HCT116 (cell line): Measurements from ENCODE around the gene PIEZO2. TPM values are rescaled to one million over a fixed set of nuclear protein-coding genes. Genes with fewer than 3 reads are reported as not detected.

ENCODE experiments used
- ATAC-seq: fragments of 200-7000 bp; cut with Tn5 transposase; 2 replicates; pipeline ENCODE4 v1.9.1; 2020; ENCODE audit warnings: mild to moderate bottlenecking, moderate library complexity
- BruUV-seq: library from RNA; stranded (reverse); fragments of 400-500 nt; replicated peaks from 2 replicates; lab custom pipeline; 2021; lab: Mats Ljungman, UMichigan
- CTCF ChIA-PET: fragments of 300-600 bp; sonication (Branson Sonifier 250); formaldehyde crosslinking; loops from one replicate; lab custom pipeline; 2021; ENCODE audit warnings: antibody characterized with exemption; lab: Charles Lee
- POLR2A ChIA-PET: fragments of 300-600, 350-600 bp; sonication (Branson Sonifier 250); formaldehyde crosslinking; loops from one replicate; lab custom pipeline; 2021; ENCODE audit warnings: antibody characterized with exemption; lab: Charles Lee
- RAD21 ChIA-PET, 2 experiments: fragments of 300-600 bp; sonication (Branson Sonifier 250); formaldehyde crosslinking; loops; one replicate each; lab custom pipeline; 2023; ENCODE audit warnings: low total read pairs in 2 of 2; ENCODE audit not compliant: uncharacterized antibody in 2 of 2, unreplicated experiment in 2 of 2, low non-redundant PET in 1 of 2; lab: Charles Lee
- DNase-seq: peaks from one replicate; pipeline ENCODE4 v3.0.0-alpha.2; 2010; ENCODE audit warnings: low read depth, low spot score
- H2AFZ ChIP-seq: fragments of 200-600 bp; shearing (Covaris generic), sonication (generic); 2 replicates; pipeline ENCODE4 v1.6.1; 2017; ENCODE audit warnings: low read depth, mixed run types, mixed read lengths, antibody characterized with exemption, low read length; ENCODE audit not compliant: poor library complexity, severe bottlenecking
- H3K27ac ChIP-seq: 2 replicates; pipeline ENCODE4 v1.5.1; 2012; ENCODE audit warnings: low read depth, low read length
- H3K27me3 ChIP-seq: fragments of 200-600 bp; sonication (generic); 2 replicates; pipeline ENCODE4 v1.6.1; 2016; ENCODE audit warnings: mixed run types, low read length, mixed read lengths; ENCODE audit not compliant: insufficient read depth
- H3K36me3 ChIP-seq, 2 experiments: fragments of 200-500 bp in 1 of 2; fragments of 200-600 bp in 1 of 2; sonication (Bioruptor generic) in 1 of 2; sonication (generic) in 1 of 2; 2 replicates each; pipeline versions ENCODE4 v1.5.1 to v1.6.1; 2014 to 2016; ENCODE audit warnings: low read length in 2 of 2, inconsistent platforms in 1 of 2, mixed read lengths in 1 of 2, mixed run types in 1 of 2; ENCODE audit not compliant: insufficient read depth in 2 of 2, control insufficient read depth in 1 of 2
- H3K4me1 ChIP-seq, 2 experiments: fragments of 200-600 bp in 1 of 2; sonication (generic) in 1 of 2; 2 replicates each; pipeline versions ENCODE4 v1.5.1 to v1.6.1; 2012 to 2017; ENCODE audit warnings: low read length in 2 of 2, inconsistent platforms in 1 of 2, mild to moderate bottlenecking in 1 of 2, mixed read lengths in 1 of 2, mixed run types in 1 of 2, moderate library complexity in 1 of 2; ENCODE audit not compliant: insufficient read depth in 2 of 2, control insufficient read depth in 1 of 2
- H3K4me2 ChIP-seq: fragments of 200-600 bp; sonication (generic); 2 replicates; pipeline ENCODE4 v1.6.1; 2017; ENCODE audit warnings: mixed run types, low read length, mixed read lengths
- H3K4me3 ChIP-seq, 2 experiments: fragments of 200-600 bp in 1 of 2; sonication (generic) in 1 of 2; replicated peaks in 1 of 2; 2 replicates each; pipeline ENCODE4 v1.5.1; 2011 to 2016; ENCODE audit warnings: low read length in 2 of 2, control low read depth in 1 of 2, low read depth in 1 of 2, mild to moderate bottlenecking in 1 of 2, mixed read lengths in 1 of 2, mixed run types in 1 of 2
- H3K79me2 ChIP-seq: fragments of 200-600 bp; sonication (generic); 2 replicates; pipeline ENCODE4 v1.6.1; 2017; ENCODE audit warnings: mild to moderate bottlenecking, mixed run types, low read length, moderate library complexity, mixed read lengths; ENCODE audit not compliant: insufficient read depth
- H3K9ac ChIP-seq: fragments of 200-600 bp; sonication (generic); 2 replicates; pipeline ENCODE4 v1.6.1; 2016; ENCODE audit warnings: low read length, mixed read lengths
- H3K9me2 ChIP-seq: fragments of 200-600 bp; sonication (generic), shearing (Covaris generic); 2 replicates; pipeline ENCODE4 v1.6.1; 2017; ENCODE audit warnings: mixed run types, mild to moderate bottlenecking, moderate library complexity; ENCODE audit not compliant: insufficient read depth
- H3K9me3 ChIP-seq, 2 experiments: fragments of 200-500 bp in 1 of 2; fragments of 200-600 bp in 1 of 2; sonication (Bioruptor generic) in 1 of 2; sonication (generic) in 1 of 2; 2 replicates each; pipeline ENCODE4 v1.6.1; 2014 to 2017; ENCODE audit warnings: low read length in 2 of 2, mixed read lengths in 2 of 2, inconsistent platforms in 1 of 2, low read depth in 1 of 2, mild to moderate bottlenecking in 1 of 2, mixed run types in 1 of 2, moderate library complexity in 1 of 2; ENCODE audit not compliant: control insufficient read depth in 1 of 2, insufficient read depth in 1 of 2
- H4K20me1 ChIP-seq: fragments of 200-600 bp; sonication (generic), shearing (Covaris generic); 2 replicates; pipeline ENCODE4 v1.6.1; 2017; ENCODE audit warnings: mixed run types, mild to moderate bottlenecking, moderate library complexity; ENCODE audit not compliant: insufficient read depth
- CBX3 ChIP-seq: IDR thresholded peaks from 2 replicates; pipeline ENCODE4 v1.6.1; 2012; ENCODE audit warnings: low read depth
- CEBPB ChIP-seq: IDR thresholded peaks from 2 replicates; pipeline ENCODE4 v1.6.1; 2012; ENCODE audit warnings: low read depth
- EGR1 ChIP-seq: IDR thresholded peaks from 2 replicates; pipeline ENCODE4 v1.6.1; 2012; ENCODE audit warnings: low read depth
- ELF1 ChIP-seq: IDR thresholded peaks from 2 replicates; pipeline ENCODE4 v1.6.1; 2012; ENCODE audit warnings: low read depth, borderline replicate concordance
- SIN3A ChIP-seq: IDR thresholded peaks from 2 replicates; pipeline ENCODE4 v1.6.1; 2012; ENCODE audit warnings: low read depth
- ZFX ChIP-seq: fragments of 450-650 bp; IDR thresholded peaks from 2 replicates; pipeline ENCODE4 v1.6.1; 2017
- intact Hi-C: fragments of 100-400 bp; cut with micrococcal nuclease; formaldehyde crosslinking; loops from 2 replicates; pipeline ENCODE4 v1.10.0; 2022
- total RNA-seq: library from RNA; stranded (reverse); gene quantifications from one replicate; pipeline ENCODE4 v1.2.1, GENCODE V29; 2021; ENCODE audit not compliant: unreplicated experiment
- TF ChIP-seq, protein P1 (sequence below): IDR thresholded peaks from 2 replicates; pipeline ENCODE4 v1.6.1; 2012
- TF ChIP-seq, protein P2 (sequence below): IDR thresholded peaks from 2 replicates; pipeline ENCODE4 v1.6.1; 2011; ENCODE audit warnings: mild to moderate bottlenecking, low read length, moderate library complexity; ENCODE audit not compliant: insufficient replicate concordance; ENCODE audit errors: extremely low read depth
- TF ChIP-seq, protein P3 (sequence below), 3 experiments: fragments of 200-600 bp in 1 of 3; sonication (generic) in 1 of 3; IDR thresholded peaks in 2 of 3; conservative IDR thresholded peaks in 1 of 3; 2 replicates each; pipeline ENCODE4 v1.5.1; 2012 to 2017; ENCODE audit warnings: low read depth in 2 of 3, low read length in 2 of 3, antibody characterized with exemption in 1 of 3, borderline replicate concordance in 1 of 3, control low read depth in 1 of 3, mild to moderate bottlenecking in 1 of 3, mixed read lengths in 1 of 3, mixed run types in 1 of 3, moderate library complexity in 1 of 3; ENCODE audit not compliant: insufficient read depth in 1 of 3

The PIEZO2 gene
- total RNA-seq, 1 experiment from 2014 or later, result 0.34 TPM

DNA sequence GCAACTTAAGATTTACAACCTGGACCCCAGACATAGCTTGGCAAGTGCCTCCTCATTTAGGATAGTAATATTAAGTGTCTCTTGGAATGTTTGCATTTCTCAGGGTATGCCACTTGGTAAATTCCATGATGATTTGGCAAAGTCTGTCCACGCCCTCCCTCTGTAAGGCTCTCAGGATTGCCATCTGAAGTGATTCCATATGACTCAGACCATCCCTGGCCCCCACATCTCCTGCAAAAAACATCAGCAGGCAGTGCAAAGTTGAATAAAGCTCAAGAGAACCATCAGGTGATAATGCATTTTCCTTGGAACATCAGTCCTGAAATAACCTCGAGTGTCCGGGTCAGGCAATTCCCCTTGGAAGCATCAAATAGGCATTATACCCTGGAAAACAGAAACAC, 27.1 kb upstream of the PIEZO2 start:
- intact Hi-C loops, result no loop called here
- TF ChIP-seq ZFX, result no peak
- TF ChIP-seq, protein P1, sequence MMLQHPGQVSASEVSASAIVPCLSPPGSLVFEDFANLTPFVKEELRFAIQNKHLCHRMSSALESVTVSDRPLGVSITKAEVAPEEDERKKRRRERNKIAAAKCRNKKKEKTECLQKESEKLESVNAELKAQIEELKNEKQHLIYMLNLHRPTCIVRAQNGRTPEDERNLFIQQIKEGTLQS, result no peak
- TF ChIP-seq, protein P2, sequence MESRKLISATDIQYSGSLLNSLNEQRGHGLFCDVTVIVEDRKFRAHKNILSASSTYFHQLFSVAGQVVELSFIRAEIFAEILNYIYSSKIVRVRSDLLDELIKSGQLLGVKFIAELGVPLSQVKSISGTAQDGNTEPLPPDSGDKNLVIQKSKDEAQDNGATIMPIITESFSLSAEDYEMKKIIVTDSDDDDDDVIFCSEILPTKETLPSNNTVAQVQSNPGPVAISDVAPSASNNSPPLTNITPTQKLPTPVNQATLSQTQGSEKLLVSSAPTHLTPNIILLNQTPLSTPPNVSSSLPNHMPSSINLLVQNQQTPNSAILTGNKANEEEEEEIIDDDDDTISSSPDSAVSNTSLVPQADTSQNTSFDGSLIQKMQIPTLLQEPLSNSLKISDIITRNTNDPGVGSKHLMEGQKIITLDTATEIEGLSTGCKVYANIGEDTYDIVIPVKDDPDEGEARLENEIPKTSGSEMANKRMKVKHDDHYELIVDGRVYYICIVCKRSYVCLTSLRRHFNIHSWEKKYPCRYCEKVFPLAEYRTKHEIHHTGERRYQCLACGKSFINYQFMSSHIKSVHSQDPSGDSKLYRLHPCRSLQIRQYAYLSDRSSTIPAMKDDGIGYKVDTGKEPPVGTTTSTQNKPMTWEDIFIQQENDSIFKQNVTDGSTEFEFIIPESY, result no peak
- TF ChIP-seq SIN3A, result no peak
- TF ChIP-seq, protein P3, sequence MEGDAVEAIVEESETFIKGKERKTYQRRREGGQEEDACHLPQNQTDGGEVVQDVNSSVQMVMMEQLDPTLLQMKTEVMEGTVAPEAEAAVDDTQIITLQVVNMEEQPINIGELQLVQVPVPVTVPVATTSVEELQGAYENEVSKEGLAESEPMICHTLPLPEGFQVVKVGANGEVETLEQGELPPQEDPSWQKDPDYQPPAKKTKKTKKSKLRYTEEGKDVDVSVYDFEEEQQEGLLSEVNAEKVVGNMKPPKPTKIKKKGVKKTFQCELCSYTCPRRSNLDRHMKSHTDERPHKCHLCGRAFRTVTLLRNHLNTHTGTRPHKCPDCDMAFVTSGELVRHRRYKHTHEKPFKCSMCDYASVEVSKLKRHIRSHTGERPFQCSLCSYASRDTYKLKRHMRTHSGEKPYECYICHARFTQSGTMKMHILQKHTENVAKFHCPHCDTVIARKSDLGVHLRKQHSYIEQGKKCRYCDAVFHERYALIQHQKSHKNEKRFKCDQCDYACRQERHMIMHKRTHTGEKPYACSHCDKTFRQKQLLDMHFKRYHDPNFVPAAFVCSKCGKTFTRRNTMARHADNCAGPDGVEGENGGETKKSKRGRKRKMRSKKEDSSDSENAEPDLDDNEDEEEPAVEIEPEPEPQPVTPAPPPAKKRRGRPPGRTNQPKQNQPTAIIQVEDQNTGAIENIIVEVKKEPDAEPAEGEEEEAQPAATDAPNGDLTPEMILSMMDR (IDR thresholded peaks at IDR 0.05 in 2 of 3, conservative IDR thresholded peaks at IDR 0.05 in 1 of 3; ENCODE audit: borderline replicate concordance in 1 of 3, insufficient read depth in 1 of 3, low read depth in 2 of 3, low read length in 2 of 3), result no peak
- TF ChIP-seq CBX3, result no peak
- no peak for TF ChIP-seq ELF1
- no peak for TF ChIP-seq CEBPB
- TF ChIP-seq EGR1, result no peak
- H3K4me2 ChIP-seq, result no peak overlapping the region
- H3K36me3 ChIP-seq, result no peaks in the 10 kb centered on the region
- no peak for ATAC-seq
- no peaks in the 10 kb centered on the region for H4K20me1 ChIP-seq
- no peaks in the 10 kb centered on the region for H3K9me2 ChIP-seq
- no peaks in the 10 kb centered on the region for H3K4me1 ChIP-seq
- H3K9ac ChIP-seq, result no peak overlapping the region
- CTCF ChIA-PET, result no interaction called here
- H3K4me3 ChIP-seq, result no peak overlapping the region
- no peak for DNase-seq
- no TSS peak for BruUV-seq
- no peak overlapping the region for H3K27ac ChIP-seq
- POLR2A ChIA-PET, result no interaction called here
- no peaks in the 10 kb centered on the region for H3K9me3 ChIP-seq
- H3K27me3 ChIP-seq, result 0 out of 2 replicates have a peak, but pooled peaks cover 10% of the 10 kb centered on the region
- RAD21 ChIA-PET, result no interaction called here
- no peak overlapping the region for H2AFZ ChIP-seq
- no peaks in the 10 kb centered on the region for H3K79me2 ChIP-seq
